Activated CD8-positive, alpha-beta T cell treated with anti-CD3 and anti-CD28 coated beads for 36 hours (primary cell): ENCODE measurements around the gene IFI27L2. TPM values are rescaled to one million over a fixed set of nuclear protein-coding genes. Genes with fewer than 3 reads are reported as not detected.

Experiments
- ATAC-seq: fragments of 200-7000 bp; cut with Tn5 transposase; one replicate; pipeline ENCODE4 v1.10.0; 2021; ENCODE audit warnings: mild to moderate bottlenecking, moderate library complexity
- CTCF ChIA-PET: fragments of 350-600 bp; sonication (Branson Sonifier 250); formaldehyde crosslinking; loops from one replicate; lab custom pipeline; 2021; ENCODE audit warnings: antibody characterized with exemption; lab: Charles Lee
- POLR2A ChIA-PET: fragments of 350-600 bp; sonication (Branson Sonifier 250); formaldehyde crosslinking; loops from one replicate; lab custom pipeline; 2021; ENCODE audit warnings: antibody characterized with exemption; lab: Charles Lee
- DNase-seq: peaks from one replicate; pipeline ENCODE4 v3.0.0-alpha.2; 2020
- H3K27ac Mint-ChIP-seq: one replicate; pipeline ENCODE4 v1.8.0; 2021; ENCODE audit warnings: mild to moderate bottlenecking, mixed read lengths
- H3K27me3 Mint-ChIP-seq: one replicate; pipeline ENCODE4 v1.8.0; 2021; ENCODE audit warnings: mixed read lengths
- H3K36me3 Mint-ChIP-seq: one replicate; pipeline ENCODE4 v1.8.0; 2021; ENCODE audit warnings: low read depth, mixed read lengths
- H3K4me1 Mint-ChIP-seq: one replicate; pipeline ENCODE4 v1.8.0; 2021; ENCODE audit warnings: low read depth, mixed read lengths
- H3K4me3 Mint-ChIP-seq: one replicate; pipeline ENCODE4 v1.8.0; 2021; ENCODE audit warnings: mild to moderate bottlenecking, moderate library complexity, mixed read lengths
- H3K9me3 Mint-ChIP-seq: one replicate; pipeline ENCODE4 v1.8.0; 2021; ENCODE audit warnings: mixed read lengths
- intact Hi-C: fragments of 100-400 bp; cut with micrococcal nuclease; formaldehyde crosslinking; loops from one replicate; pipeline ENCODE4 v1.10.0; 2022
- total RNA-seq, 2 experiments: library from RNA; stranded (reverse); gene quantifications; one replicate each; pipeline ENCODE4 v1.2.3, GENCODE V29; 2021
- TF ChIP-seq, protein P1 (sequence below): fragments of 200-600 bp; IDR thresholded peaks from one replicate; pipeline ENCODE4 v1.8.0; 2022; ENCODE audit warnings: antibody characterized with exemption, mild to moderate bottlenecking

The IFI27L2 gene
- total RNA-seq, 2 experiments from 2014 or later, result 43.0 to 44.5 TPM

DNA sequence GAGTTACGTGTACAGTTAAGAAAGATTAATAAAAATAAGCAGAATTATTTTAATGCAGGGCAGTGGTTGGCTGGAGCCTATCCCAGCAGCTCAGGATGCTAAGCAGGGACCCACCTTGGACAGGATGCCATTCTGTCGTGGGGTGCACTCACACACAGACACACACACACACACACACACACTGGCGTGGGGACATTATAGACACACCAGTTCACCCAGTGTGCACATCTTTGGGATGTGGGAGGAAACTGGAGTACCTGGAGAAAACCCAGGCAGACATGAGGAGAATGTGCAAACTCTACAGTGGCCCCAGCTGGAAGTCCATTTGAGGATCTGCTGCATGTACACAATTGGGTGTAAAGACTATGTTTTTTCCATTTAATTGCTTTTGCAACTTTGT is 12.8 kb upstream of the IFI27L2 start:
- peaks cover under 1% of the 10 kb centered on the region for H3K9me3 Mint-ChIP-seq
- ChIA-PET CTCF (interaction anchor here (1.0 to 8.5 kb wide), 8 partner anchors 10 to 344 kb away, joined by 3 to 92 read pairs (median 5); no protein-coding TSS in a partner anchor), POLR2A (no interaction called here)
- ATAC-seq (no peak), DNase-seq (no peak)
- H3K27ac Mint-ChIP-seq, result no peak overlapping the region
- H3K4me1 Mint-ChIP-seq, result peaks cover 11% of the 10 kb centered on the region
- TF ChIP-seq, protein P1, sequence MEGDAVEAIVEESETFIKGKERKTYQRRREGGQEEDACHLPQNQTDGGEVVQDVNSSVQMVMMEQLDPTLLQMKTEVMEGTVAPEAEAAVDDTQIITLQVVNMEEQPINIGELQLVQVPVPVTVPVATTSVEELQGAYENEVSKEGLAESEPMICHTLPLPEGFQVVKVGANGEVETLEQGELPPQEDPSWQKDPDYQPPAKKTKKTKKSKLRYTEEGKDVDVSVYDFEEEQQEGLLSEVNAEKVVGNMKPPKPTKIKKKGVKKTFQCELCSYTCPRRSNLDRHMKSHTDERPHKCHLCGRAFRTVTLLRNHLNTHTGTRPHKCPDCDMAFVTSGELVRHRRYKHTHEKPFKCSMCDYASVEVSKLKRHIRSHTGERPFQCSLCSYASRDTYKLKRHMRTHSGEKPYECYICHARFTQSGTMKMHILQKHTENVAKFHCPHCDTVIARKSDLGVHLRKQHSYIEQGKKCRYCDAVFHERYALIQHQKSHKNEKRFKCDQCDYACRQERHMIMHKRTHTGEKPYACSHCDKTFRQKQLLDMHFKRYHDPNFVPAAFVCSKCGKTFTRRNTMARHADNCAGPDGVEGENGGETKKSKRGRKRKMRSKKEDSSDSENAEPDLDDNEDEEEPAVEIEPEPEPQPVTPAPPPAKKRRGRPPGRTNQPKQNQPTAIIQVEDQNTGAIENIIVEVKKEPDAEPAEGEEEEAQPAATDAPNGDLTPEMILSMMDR, result no peak
- H3K4me3 Mint-ChIP-seq, result no peak overlapping the region
- intact Hi-C loops, result no loop called here
- no peaks in the 10 kb centered on the region for H3K36me3 Mint-ChIP-seq
- peaks cover 2% of the 10 kb centered on the region for H3K27me3 Mint-ChIP-seq

DNA sequence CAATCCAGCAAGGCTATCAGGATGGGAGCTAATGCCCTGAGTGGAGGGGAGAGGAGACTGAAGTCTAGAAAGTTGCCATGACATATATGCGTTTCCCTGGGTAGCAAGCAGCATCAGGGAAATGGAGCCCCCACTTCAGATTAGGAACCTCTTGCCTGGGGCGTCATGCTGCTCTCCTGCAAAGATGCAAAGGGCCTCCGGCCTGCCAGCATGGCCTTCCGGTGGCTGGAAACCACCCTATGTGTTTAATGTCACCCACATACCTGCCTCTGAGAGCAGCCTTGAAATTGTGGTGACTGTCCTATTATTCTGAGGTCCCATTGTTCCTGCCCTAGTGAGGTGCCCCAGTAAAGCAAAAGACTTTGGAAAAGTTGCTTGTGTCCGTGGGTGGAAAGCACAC is 10.0 kb upstream of the IFI27L2 start:
- no peak for ATAC-seq
- Mint-ChIP-seq H3K27ac (no peak overlapping the region), H3K4me3 (no peak overlapping the region), H3K9me3 (peaks cover 5% of the 10 kb centered on the region), H3K27me3 (peaks cover 12% of the 10 kb centered on the region), H3K4me1 (peaks cover 3% of the 10 kb centered on the region), H3K36me3 (no peaks in the 10 kb centered on the region)
- intact Hi-C loops, result loop anchor here (10.0 kb wide), 1 partner anchor 185 kb away; no protein-coding TSS in a partner anchor
- ChIA-PET POLR2A (no interaction called here), CTCF (interaction anchor here (1.1 to 8.5 kb wide), 5 partner anchors 12 to 200 kb away, joined by 3 to 115 read pairs (median 4); no protein-coding TSS in a partner anchor)
- TF ChIP-seq, protein P1, result no peak
- no peak for DNase-seq

DNA sequence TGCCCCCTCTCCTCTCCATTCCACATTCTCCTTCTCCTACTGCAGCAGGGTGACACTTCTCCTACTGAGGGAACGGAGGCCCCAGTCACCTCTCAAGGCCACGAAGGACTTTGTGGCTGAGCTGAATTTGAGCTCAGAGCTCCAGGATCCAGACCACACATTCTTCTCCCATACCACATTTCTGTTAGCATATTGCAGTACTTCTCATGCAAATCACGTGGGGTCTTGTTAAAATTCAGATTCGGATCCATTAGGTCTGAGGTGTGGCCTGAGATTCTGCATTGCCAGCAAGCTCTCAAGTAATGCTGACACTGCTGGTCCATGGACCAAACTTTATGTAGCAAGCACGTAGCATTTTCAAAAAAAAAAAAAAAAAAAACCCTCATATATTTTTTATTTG is 9.6 kb upstream of the IFI27L2 start:
- Mint-ChIP-seq H3K9me3 (peaks cover 5% of the 10 kb centered on the region), H3K4me1 (peaks cover 2% of the 10 kb centered on the region), H3K4me3 (no peak overlapping the region), H3K27ac (no peak overlapping the region), H3K27me3 (peaks cover 12% of the 10 kb centered on the region), H3K36me3 (no peaks in the 10 kb centered on the region)
- DNase-seq, result no peak
- intact Hi-C loops, result loop anchor here (10.0 kb wide), 1 partner anchor 184 kb away; no protein-coding TSS in a partner anchor
- ATAC-seq, result no peak
- TF ChIP-seq, protein P1, result no peak
- CTCF ChIA-PET, result interaction anchor here (0.8 to 8.5 kb wide), 7 partner anchors 13 to 199 kb away, joined by 3 to 115 read pairs (median 3); no protein-coding TSS in a partner anchor
- POLR2A ChIA-PET, result no interaction called here

DNA sequence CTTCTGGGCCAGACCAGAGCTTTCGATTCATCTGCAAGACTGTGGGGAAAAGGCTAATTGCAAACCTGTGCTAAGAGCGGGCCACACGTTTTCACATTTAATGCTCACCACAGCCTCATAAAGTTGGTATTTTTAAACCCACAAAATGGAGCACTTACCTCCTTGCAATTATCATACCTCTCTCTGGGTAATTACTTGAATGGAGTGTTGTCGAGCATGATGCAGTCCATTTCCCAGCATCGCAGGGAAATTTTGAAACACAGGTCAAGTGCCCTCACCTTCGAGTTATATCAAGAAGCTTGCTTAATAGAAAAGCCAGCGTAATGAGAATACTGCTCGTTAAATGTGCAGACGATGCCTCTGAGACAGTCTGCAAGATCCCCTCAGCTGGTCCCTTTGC is 8.8 kb upstream of the IFI27L2 start:
- Mint-ChIP-seq H3K4me1 (peaks cover 2% of the 10 kb centered on the region), H3K27ac (no peak overlapping the region), H3K4me3 (no peak overlapping the region), H3K27me3 (peaks cover 15% of the 10 kb centered on the region), H3K9me3 (peaks cover 5% of the 10 kb centered on the region), H3K36me3 (no peaks in the 10 kb centered on the region)
- POLR2A ChIA-PET, result no interaction called here
- no peak for DNase-seq
- ATAC-seq, result no peak
- TF ChIP-seq, protein P1, result no peak
- CTCF ChIA-PET, result interaction anchor here (0.8 to 8.5 kb wide), 8 partner anchors 13 to 199 kb away, joined by 3 to 115 read pairs (median 4); no protein-coding TSS in a partner anchor
- intact Hi-C loops, result loop anchor here (10.0 kb wide), 1 partner anchor 183 kb away; no protein-coding TSS in a partner anchor

DNA sequence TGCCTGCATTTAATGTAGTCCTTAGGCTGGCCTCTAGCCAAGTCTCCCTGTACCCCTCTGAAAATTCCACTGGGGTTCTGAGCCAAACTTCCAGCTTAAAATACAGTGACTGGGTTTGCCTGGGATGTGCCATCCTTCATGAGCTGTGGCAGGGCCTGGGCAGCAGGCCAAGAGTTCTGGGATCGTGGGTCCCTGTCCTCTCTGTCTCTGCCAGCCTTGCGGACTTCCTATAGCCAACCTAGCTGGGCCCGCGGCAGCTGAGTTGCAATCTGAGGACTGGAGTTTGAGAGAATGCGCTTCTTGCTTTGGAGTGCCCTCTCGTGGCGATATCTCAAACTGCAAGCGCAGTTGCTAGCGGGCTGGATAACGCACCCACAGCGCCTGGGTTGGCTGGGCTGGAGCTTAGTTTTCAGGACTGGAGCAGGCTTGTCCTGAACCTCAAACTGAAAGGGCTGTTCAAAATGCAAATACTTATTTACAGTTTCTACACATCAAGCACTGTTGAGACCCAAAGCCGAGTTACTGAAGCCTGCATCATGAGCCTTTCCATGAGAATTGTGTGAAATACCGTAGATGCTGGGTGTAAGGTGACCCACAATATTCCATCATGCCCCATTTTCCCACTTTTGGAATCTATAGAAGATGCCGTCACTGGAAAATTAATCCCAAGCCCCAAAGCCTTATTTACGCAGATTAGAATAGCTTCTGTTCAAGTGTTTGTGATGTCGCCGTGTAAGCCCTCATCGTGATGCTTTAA is 7.3 kb upstream of the IFI27L2 start:
- ChIA-PET POLR2A (interaction anchor here (1.1 kb wide), 1 partner anchor 9 kb away, joined by 3 read pairs; no protein-coding TSS in a partner anchor), CTCF (interaction anchor here (0.6 to 8.5 kb wide), 69 partner anchors 9 to 492 kb away, joined by 3 to 115 read pairs (median 5); partner anchors contain the start of genes DDX24, IFI27, IFI27L1 and OTUB2)
- no peak overlapping the region for H3K4me3 Mint-ChIP-seq
- H3K4me1 Mint-ChIP-seq, result peaks cover 2% of the 10 kb centered on the region
- ATAC-seq, result peak; percentile 96
- peak; percentile 93 for DNase-seq
- H3K36me3 Mint-ChIP-seq, result no peaks in the 10 kb centered on the region
- peaks cover 5% of the 10 kb centered on the region for H3K9me3 Mint-ChIP-seq
- peaks cover 15% of the 10 kb centered on the region for H3K27me3 Mint-ChIP-seq
- H3K27ac Mint-ChIP-seq, result no peak overlapping the region
- TF ChIP-seq, protein P1, result peak; percentile 95
- intact Hi-C loops, result loop anchor here (1.0 to 10.0 kb wide), 3 partner anchors 44 to 182 kb away; no protein-coding TSS in a partner anchor
